Omental fat pad (tissue), 4 donors: ENCODE measurements around the gene ZNF554. TPM values are rescaled to one million over a fixed set of nuclear protein-coding genes. Genes with fewer than 3 reads are reported as not detected.

Experiments used
- ATAC-seq: fragments of 150-250 bp; one replicate; pipeline ENCODE4 v1.9.1; 2016; ENCODE audit warnings: mild to moderate bottlenecking, moderate library complexity; ENCODE audit not compliant: low FRiP score
- DNase-seq: peaks from one replicate; pipeline ENCODE4 v3.0.0-alpha.2; 2019; ENCODE audit warnings: low spot score
- CTCF ChIP-seq, 3 donors: fragments of 450-650 bp; IDR thresholded peaks; one replicate each; pipeline ENCODE4 v1.5.1; 2016 to 2017; ENCODE audit warnings: antibody characterized with exemption in 3 of 3, mild to moderate bottlenecking in 3 of 3, moderate library complexity in 2 of 3
- total RNA-seq, 4 donors: library from RNA; depleted of rRNA; stranded (reverse); fragments of >200 nt; gene quantifications; one replicate each; pipeline ENCODE4 v1.1.0, GENCODE V29; 2016

Gene ZNF554
- total RNA-seq, 4 donors from 2014 or later: 0.84 to 4.0 (median 3.1) TPM

GRCh38 chr19:2834294-2834871, 14.7 kb downstream of the ZNF554 start:
- TF ChIP-seq CTCF (IDR thresholded peaks at IDR 0.05): no peak
- no peak for DNase-seq
- ATAC-seq: no peak

- no peak for ATAC-seq
- DNase-seq: no peak
- TF ChIP-seq CTCF (IDR thresholded peaks at IDR 0.05): no peak
Measured at GRCh38 chr19:2837430-2837829, 17.8 kb downstream of the ZNF554 start.

- peak in 1 of 3 donors; percentile 43 for TF ChIP-seq CTCF (IDR thresholded peaks at IDR 0.05)
Measured at GRCh38 chr19:2840794-2841791, 21.4 kb downstream of the ZNF554 start, which contains the start of gene ZNF555. ZNF555 (plus strand) TSS chr19:2841475; CDS start chr19:2841573, 98 bp downstream.

GRCh38 chr19:2841855-2842574, 22.3 kb downstream of the ZNF554 start:
- ATAC-seq: peak; percentile 2
- no peak for DNase-seq
- TF ChIP-seq CTCF (IDR thresholded peaks at IDR 0.05): no peak

More at GRCh38 chr19:2840794-2841791, 21.4 kb downstream of the ZNF554 start, which contains the start of gene ZNF555:
- ATAC-seq (peak; percentile 99), DNase-seq (peak; percentile 98)

DNA sequence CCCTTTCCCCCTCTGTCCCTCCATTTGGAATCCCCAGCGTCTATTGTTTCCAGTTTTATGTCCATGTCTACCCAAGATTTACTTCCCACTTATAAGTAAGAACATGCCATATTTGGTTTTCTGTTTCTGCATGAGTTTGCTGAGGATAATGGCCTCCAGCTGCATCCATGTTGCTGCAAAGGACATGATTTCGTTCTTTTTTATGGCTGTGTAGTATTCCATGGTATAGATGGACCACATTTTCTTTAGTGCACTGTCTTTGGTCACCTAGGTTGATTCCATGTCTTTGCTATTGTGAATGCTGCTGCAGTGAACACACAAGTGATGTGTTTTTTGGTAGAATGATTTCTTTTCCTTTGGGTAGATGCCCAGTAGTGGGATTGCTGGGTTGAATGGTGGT, 25.4 kb downstream of the ZNF554 start:
- TF ChIP-seq CTCF (IDR thresholded peaks at IDR 0.05): no peak
- no peak for ATAC-seq
- no peak for DNase-seq

DNA sequence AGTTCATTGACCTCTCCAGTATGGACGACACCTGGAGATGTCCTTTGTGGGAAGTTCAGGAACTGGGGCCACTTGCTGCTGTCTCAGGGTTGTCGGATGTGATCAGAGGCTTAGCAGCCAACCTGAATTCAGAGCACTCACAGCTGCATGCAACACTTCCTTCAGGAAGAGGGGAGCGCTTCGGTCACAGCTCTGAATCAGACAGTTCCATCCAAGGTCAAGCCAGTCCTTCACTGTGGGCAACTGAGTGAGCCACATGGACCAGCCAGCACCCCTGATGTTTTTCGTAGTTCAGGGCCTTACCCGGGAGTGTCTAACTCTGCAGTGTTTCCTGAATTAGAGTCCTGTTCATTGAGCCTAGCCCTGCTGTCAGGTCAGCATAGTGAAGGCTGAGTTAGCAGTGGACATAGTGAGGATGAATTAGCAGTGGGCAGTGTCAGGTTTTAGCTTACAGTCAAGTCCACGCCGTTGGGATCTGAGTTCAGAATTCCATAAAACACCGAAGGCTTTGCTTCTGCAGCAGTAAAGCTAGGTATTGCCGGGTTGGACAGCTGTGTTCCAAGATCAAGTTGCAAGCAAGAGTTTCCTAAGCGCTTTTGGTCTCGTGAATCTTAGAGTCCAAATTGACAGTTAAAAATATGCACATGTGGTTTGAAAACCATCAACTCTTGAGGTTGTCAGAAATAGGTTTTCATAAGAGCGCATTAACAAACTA, 26.7 kb downstream of the ZNF554 start:
- DNase-seq (no peak), ATAC-seq (no peak)
- TF ChIP-seq CTCF (IDR thresholded peaks at IDR 0.05): no peak
